GM18498 (cell line): Measurements from ENCODE around the gene ASB5.
"Not testable (repeated sequence)": the region's sequence is repeated elsewhere in the genome, so short reads cannot be mapped to it uniquely, and the experiment has no call there.

Experiments used
- ATAC-seq: cut with Tn5 transposase; IDR thresholded peaks from one replicate; pipeline ENCODE4 v1.9.1; 2021; ENCODE audit warnings: mild to moderate bottlenecking, moderate library complexity; ENCODE audit not compliant: unreplicated experiment

Gene ASB5, protein sequence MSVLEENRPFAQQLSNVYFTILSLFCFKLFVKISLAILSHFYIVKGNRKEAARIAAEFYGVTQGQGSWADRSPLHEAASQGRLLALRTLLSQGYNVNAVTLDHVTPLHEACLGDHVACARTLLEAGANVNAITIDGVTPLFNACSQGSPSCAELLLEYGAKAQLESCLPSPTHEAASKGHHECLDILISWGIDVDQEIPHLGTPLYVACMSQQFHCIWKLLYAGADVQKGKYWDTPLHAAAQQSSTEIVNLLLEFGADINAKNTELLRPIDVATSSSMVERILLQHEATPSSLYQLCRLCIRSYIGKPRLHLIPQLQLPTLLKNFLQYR

GRCh38 chr4:176268963-176269362 is at the start of gene ASB5:
Gene ASB5, minus strand, starts transcription at chr4:176269222. Its CDS starts 114 bp downstream, at chr4:176269108.
- no peak for ATAC-seq

DNA sequence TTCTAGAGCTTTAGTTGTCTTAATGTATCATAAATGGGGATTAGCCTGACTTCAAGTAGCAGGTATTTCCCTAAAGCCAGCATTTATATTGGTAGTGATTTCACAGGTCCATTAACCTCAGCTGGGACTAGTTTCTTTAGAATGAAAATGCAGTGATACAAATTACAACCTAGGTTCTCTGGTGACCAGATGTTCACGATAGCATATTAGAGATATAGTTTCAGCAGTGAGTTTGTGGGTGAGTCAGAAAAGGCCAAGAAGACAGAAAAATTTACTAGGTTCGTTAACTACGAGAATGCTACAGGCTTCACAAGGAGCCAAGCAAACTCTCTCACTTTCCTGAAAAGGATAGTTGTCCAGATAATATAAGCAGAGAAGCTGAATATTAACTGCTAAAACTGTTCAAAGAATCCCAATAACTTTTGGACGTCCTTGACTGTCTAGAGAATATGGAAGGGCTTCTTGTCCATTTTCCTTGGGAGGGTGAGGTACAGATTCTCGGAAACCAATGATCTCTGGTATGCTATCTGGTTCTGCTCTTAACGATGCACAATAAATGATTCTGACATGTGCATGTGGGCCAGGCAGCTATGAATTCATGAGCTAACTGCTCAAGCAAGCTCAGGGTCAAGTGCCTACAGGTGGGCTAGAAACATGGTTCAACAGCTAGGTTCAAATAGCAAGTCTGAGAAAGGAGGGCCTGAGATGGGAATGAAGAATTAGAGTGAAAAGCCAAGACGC is 44.7 kb upstream of the ASB5 start:
- ATAC-seq, result no peak

GRCh38 chr4:176309772-176310171 is 40.8 kb upstream of the ASB5 start:
- ATAC-seq, result no peak

- peak; percentile 99 for ATAC-seq
Observed at GRCh38 chr4:176309046-176309445, 40.0 kb upstream of the ASB5 start.

DNA sequence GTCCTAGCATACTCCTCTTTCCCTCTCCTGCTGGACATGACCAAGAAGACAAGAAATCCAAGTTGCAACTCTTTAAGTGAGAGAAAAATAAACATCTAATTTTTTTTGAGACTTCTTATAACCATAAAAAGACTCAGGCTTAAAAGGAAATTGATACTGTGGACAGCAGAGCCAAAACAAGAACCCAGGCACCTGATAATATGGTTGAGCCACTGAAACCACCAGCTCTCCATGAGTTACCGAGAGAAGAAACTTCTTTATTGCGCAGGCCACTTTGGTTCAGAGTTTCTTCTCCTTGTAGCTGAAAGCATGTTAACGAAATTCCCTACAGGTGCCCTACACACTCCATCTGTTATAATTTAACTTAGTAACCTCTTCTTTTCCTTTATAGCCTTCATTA is 39.4 kb upstream of the ASB5 start:
- peak; percentile 64 for ATAC-seq

- ATAC-seq, result no peak
Observed at GRCh38 chr4:176307666-176307930, 38.6 kb upstream of the ASB5 start.

DNA sequence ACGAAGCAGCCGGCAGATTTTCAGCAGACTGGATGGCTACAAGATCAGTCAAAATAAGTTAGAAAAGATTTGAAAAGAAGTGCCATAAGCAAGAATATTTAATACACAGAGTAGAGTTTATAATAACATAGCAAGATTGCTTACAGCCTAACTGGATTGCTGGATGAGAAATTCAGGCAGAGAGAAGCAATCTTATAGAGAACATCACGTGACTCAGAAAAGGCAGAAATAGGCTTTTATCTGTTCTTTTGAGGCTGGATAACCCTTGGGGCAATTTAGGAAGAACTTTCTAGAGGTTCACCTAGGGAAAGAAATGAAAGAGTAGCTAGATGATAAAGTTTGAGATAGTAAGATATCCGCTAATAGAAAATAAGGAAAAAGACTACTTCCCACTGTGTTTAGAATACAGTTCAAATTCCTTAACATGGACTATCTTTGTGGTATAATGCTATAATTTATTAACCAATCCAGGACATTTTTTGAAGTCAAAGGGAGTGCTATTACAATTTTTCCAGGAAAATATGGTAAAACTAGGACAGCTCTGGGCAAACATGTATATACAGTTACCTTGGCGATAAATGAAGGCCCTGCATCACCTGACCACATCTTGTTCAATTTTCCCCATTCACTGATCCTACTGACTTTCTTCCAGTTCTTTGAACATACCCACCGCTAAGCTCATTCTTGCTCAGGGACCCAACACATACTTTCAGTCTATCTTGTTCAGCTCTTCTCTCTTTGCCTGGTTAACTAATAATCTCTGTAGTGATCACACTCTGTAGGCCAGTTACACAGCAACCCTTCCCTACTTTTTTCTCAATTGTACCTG is 38.0 kb upstream of the ASB5 start:
- ATAC-seq, result no peak

DNA sequence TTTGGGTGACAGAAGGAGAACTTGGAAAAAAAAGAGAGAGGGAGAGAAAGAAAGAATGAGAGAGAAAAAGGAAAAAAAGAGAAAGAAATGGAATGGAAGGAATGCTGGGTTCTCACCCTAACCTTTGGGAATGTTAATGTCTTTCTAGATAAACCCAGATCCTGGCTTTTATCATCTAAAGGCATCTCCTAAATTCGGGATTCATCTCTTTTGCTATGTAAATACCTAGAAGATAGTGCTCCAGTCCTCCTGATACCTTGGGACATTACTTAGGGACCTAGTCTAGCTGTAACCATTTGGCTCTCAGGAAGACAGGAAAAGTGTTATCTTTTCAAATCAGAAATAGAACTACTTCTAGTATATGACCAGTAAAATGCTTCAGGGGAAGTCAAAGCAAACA is 34.9 kb upstream of the ASB5 start:
- ATAC-seq, result no peak

DNA sequence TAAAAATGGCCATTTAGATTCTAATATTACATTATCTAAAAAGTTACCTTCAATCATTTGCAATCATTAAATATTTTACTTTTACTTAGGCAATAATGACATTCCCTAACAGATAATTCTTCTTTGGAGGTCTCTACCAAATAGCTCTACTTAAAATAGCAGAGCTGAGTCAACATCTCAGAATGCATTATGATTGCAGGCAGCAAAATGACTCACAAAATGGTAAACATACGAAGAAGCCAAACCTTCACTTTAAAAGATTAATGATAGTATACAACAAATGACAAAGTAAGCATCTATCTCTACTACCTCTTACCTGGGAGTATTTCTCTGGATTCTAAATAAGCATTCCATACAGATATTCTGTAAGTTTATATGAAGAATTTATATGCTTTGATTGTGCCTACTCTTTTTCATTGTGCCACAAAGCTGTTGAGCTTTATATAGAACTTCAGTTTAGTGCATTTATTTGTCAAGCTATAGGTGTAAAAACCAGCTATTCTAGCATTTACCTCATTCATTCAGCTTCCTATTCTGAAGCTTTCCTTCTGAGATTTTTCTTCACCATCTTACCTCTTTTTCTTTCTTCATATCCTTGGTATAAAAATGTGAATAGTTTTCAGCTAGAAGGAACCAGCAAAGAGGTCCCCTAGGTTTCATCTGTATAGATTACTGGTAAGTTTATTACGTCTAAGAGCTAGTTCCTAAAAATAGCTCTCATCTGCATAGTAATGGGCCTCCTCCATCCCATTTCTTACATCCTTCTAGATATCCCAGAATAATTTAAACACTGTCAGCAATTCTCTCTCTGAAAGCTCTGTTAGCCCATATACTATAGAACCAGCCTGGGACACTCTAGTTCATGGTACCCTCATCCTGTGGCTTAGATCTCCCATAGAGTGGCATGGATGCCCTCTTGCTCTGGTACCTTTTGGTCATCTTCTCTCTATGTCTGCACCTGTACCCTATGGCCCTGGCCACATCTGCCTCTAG is 33.6 kb upstream of the ASB5 start:
- no peak for ATAC-seq

- ATAC-seq, result peak; percentile 46
Observed at GRCh38 chr4:176300565-176300964, 31.5 kb upstream of the ASB5 start.

DNA sequence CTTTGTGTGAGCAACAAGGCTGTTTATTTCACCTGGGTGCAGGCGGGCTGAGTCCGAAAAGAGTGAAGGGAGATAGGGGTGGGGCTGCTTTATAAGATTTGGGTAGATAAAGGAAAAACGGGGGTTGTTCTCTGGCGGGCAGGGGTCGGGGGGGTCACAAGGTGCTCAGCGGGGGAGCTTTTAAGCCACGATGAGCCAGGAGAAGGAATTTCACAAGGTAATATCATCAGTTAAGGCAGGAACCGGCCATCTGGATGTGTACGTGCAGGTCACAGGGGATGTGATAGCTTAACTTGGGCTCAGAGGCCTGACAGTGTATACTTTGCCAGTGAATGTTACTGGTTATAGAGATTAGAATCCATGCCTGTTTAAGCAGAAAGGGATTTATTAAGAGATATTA is 31.0 kb upstream of the ASB5 start:
- no peak for ATAC-seq

GRCh38 chr4:176298664-176299063 is 29.6 kb upstream of the ASB5 start:
- ATAC-seq, result no peak

DNA sequence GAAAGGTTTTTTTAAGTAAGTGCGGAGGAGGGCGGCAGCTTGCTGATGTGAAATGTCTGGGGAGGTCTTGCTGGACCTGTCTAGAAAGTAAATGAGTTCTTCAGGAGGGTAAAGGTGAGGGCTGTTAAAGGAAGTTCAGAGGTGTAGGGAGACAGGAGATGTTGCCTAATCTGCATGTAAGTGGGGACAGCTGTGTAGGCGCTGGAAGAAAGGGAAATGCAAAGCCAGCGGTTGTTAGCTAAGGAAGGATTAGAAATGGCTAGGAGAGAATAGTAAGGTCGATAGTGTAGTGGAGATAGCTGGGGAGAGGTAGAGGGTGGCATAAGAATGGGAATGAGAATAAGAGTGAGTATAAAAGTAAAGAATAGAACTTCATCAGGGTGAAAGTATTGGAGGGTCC is 26.9 kb upstream of the ASB5 start:
- ATAC-seq, result not testable (repeated sequence)

GRCh38 chr4:176293660-176294059 is 24.6 kb upstream of the ASB5 start:
- no peak for ATAC-seq

DNA sequence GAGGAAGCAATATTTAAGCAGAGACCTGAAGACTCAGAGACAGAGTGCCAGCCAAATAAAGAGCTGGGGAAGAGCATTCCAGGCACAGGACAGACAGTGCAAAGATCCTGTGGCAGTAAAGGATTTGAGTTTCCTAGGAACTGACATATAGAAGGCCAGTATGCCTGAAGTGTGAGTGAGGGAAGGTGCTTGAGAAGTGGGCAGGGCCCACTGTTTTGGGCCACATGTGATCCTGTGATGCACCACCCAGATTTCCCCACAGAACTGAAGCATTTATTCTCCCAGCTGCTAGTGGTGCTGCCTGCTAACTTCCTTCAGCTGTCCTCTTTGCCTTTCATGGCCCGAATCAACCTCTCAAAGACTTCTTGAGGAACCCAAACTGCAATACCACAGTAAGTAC is 23.9 kb upstream of the ASB5 start:
- ATAC-seq, result no peak

DNA sequence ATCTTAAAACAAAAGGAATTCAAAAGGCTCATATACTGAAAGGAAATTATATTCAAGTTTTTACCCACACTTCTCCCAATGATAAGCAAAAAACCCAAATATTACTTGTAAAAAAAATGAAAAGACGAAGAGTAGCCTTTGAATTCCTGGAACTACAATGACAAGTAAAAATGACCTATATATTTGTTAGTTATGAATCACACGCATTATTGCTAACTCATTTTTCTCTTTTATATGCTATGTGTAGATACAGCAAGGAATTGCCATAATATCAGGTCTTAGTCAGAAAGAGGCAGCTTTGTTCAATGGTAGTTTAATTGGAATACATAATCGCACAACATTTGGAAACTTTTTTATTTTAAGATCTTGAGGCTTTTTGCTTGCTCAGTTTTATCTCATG is 22.7 kb upstream of the ASB5 start:
- no peak for ATAC-seq

DNA sequence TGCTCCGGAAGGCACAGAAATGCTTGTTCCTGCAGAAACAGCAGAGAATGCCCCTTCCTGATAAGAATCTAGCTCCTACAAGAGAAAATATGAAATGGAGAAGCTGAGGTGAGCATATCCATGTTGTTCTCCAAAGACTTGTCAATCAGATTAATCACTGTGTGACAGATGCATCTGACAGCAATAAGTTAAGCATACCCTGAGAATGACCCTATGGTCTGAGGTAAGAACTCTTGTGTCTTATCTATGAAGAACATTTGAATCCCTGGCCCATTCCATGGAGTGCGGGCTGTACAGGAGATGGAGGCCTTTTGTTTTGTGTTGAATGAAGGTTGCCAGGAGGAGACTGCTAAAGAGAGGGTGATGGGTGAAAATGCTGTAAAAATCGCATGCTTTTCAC is 21.5 kb upstream of the ASB5 start:
- ATAC-seq, result no peak

- ATAC-seq, result no peak
Observed at GRCh38 chr4:176289561-176289960, 20.5 kb upstream of the ASB5 start.

DNA sequence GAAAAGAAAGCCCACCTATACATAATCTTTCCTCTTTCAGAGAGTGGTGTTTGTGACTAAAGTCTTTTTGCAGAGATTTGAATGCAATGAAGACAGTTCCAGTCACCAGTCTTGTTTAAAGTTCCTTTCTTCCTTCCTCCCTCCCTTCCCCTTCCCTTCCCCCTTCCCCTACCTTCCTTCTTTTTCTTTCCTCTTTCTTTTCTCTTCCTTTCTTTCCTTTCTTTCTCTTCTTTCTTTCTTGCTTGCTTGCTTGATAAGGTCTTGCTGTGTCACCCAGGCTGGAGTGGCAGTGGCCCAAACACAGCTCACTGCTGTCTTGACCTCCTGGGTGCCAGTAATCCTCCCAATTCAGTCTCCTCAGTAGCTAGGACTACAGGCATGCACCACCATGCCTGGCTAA is 19.0 kb upstream of the ASB5 start:
- ATAC-seq, result no peak

GRCh38 chr4:176287546-176287945 is 18.5 kb upstream of the ASB5 start:
- ATAC-seq, result no peak

- ATAC-seq, result no peak
Observed at GRCh38 chr4:176286728-176287127, 17.7 kb upstream of the ASB5 start.
